ENCODE measurements around the gene S1PR2.
"Not testable (repeated sequence)": the region's sequence is repeated elsewhere in the genome, so short reads cannot be mapped to it uniquely, and the experiment has no call there.

Gene S1PR2

GRCh38 chr19:10227026-10227971, 3.8 kb downstream of the S1PR2 start:
- H3K4me3 ChIP-seq (ENCODE audit: low read length) = no peak overlapping the region
- DNase-seq (ENCODE audit: low read depth, low spot score) = no peak

DNA sequence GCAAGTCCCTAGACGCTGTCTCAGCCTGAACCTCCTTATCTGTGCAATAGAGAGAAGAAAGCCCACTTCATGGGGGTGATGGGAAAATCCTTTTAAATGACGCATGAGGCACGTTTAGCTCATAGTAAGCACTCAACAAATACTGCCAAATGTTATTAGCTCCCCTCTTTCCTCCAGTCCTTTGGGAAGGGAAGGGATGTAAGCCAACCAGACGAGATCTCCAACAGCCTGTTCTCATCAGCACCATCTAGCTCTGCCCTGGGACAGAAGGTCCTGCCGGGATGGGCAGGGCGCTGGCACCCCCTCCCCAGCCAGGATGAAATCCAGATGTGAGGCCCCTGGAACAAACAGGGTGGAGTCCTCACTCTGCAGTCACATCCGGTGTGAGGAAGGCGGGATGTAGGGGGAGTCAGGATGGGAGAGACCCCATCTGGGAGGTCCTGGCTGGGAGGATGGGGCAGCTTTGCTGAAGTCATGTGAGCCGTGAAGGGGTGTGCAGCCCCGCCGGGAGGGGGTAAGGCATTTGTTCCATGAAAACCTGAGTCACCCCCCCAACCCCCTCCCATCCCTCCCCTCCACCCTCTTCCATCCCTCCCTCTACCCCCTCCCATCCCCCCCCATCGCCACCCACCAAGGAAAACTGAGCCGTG, 4.6 kb downstream of the S1PR2 start:
- no peak for DNase-seq (ENCODE audit: low read depth, low spot score)
- H3K4me3 ChIP-seq (ENCODE audit: low read length) = no peak overlapping the region

- DNase-seq (ENCODE audit: low read depth, low spot score) = no peak
These were observed 5.1 kb downstream of the S1PR2 start for GRCh38 chr19:10226021-10226375.

GRCh38 chr19:10224337-10224736, 6.8 kb downstream of the S1PR2 start:
- DNase-seq (ENCODE audit: low read depth, low spot score) = no peak

More at GRCh38 chr19:10226021-10226375, 5.1 kb downstream of the S1PR2 start:
- no peak overlapping the region for H3K4me3 ChIP-seq (ENCODE audit: low read length)

GRCh38 chr19:10223488-10224213, 7.5 kb downstream of the S1PR2 start:
- DNase-seq (ENCODE audit: low read depth, low spot score) = no peak
- H3K4me3 ChIP-seq (ENCODE audit: low read length) = no peak overlapping the region

More at GRCh38 chr19:10224337-10224736, 6.8 kb downstream of the S1PR2 start:
- H3K4me3 ChIP-seq (ENCODE audit: low read length) = no peak overlapping the region

DNA sequence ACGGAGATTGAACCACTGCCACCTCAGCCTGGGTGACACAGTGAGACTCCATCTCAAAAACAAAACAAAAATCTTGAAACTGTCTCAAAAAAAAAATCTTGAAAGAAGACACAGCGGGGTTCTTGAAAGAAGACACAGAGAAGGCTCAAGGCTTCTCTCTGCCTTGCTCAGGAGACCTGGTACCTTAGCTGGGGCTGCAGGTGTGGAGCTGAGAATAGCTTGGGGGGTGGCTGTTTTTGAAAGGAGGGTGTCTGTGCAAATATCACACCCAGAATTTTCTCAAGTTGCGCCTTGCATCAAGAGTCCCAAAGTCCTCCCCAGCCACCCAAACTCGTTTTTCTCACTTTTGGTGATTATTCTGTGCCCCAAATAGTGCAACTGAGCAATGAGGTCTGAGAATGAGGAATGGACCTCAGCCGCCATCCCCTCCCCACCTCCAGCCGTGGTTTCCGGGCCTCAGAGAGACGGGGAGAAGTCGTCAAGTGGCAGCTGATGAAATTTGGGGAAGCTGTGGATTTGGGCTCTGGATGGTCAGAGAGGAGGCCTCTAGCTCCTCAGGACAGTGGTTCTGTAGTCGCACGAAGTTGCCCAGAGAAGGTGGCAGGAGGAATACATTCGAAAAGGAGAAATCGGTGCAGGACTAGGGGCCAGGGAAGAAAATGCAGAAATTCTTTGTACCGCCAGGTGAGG, 8.8 kb downstream of the S1PR2 start:
- H3K4me3 ChIP-seq (ENCODE audit: low read length) = no peak overlapping the region
- no peak for DNase-seq (ENCODE audit: low read depth, low spot score)

DNA sequence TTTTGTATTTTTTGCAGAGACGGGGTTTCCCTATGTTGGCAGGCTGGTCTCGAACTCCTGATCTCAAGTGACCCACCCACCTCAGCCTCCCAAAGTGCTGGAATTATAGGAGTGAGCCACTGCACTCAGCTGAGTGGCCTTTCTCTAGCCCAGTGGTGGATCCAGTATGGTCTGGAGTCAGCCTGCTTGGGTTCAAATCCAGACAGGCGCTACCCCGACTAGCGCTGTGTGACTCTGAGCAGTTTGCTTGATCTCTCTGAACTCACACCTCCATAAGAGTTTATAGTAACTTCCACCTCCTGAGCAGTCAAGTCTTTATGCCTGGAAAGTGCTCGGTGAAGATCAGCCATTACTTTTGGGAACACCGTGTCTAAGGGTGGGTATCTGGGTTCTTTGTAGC, 10.4 kb downstream of the S1PR2 start:
- DNase-seq (ENCODE audit: low read depth, low spot score) = no peak
- no peak overlapping the region for H3K4me3 ChIP-seq (ENCODE audit: low read length)

DNA sequence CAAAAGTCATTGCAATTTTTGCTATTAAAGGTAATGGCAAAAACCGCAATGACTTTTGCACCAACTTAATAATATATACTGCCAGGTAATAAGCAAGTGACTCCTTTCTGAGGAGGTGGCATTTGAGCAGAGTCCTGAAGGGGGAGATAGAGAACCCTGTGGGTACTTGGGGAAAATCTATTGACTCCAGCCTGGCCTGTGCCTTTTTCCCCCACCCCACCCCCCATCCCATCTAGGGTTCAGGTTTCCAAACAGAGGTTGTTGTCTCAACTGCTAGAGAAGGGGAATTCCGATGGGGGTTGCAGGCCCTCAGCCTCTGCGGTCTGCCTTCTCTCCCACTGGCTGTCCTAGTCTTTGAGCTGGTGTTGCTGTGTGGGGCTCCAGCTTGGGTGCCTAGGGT, 11.5 kb downstream of the S1PR2 start:
- no peak overlapping the region for H3K4me3 ChIP-seq (ENCODE audit: low read length)
- no peak for DNase-seq (ENCODE audit: low read depth, low spot score)

DNA sequence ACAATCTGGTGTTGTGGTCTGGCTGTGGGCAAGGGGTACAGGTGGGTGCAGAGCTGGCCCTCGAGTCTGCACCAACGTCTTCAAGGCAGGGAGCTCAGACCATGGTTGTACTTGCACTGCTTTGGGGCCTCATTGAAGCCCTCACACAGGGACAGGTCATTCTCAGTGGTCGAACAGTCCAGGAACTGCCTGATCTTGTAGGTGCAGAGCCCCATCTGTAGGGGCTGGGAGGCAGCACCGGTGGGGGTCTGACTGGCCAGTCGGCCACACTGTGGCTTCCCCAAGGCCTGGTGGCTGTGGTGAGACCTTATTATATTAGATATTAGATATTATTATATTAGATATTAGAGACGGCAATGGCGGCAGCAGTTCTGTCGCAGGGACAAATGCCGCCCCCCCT, 14.0 kb downstream of the S1PR2 start:
- H3K4me3 ChIP-seq (ENCODE audit: low read length) = no peak overlapping the region
- no peak for DNase-seq (ENCODE audit: low read depth, low spot score)

DNA sequence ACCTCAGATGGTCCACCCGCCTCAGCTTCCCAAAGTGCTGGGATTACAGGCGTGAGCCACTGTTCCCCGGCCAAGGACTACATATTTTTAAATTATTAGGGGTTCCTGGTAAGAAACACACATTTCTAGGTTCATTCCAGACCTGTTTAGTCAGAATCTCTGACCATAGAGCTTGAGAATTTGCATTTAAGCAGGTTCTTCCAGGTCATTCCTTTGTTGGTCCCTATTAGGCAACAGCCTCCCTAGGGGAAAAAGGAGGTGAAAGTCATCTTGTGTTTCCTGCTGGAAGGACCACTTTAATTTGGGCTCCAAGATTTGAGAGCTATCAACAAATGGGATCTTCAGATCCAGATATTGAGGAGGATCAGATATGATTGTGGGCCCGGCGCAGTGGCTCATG, 16.3 kb downstream of the S1PR2 start:
- H3K4me3 ChIP-seq (ENCODE audit: low read length) = no peak overlapping the region
- no peak for DNase-seq (ENCODE audit: low read depth, low spot score)

DNA sequence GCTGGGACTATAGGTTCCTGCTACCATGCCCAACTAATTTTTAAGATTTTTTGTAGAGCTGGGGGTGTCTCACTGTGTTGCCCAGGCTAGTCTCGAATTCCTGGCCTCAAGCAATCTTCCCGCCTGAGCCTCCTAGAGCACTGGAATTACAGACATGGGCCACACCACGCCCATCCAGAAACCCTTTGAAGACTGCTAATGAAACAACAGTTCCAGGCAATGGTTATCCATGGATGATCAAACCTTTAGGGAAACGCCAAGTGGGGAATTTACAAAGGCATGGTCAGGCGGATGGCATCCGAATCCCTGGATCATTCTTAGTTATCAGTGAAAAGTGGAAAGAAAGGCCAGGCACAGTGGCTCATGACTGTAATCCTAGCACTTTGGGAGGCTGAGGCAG, 19.4 kb downstream of the S1PR2 start:
- no peak for DNase-seq (ENCODE audit: low read depth, low spot score)

DNA sequence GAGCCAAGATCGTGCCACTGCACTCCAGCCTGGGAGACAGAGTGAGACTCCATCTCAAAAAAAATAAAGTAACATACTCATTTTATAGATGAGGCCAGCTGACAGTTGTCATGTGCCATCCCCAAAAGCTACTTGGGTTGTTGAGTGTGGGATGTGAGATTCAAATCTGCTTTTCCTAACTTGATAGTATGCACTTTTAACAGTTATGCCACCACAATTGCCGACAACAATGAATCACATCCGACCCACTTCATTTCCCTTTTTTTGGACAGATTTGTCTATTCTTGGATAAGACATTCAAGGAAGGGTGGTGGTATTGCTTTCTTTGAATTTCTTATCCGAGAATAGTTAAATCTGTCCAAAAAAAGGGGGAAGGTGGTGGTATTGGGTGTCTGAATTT, 20.1 kb downstream of the S1PR2 start:
- DNase-seq (ENCODE audit: low read depth, low spot score) = no peak
- H3K4me3 ChIP-seq (ENCODE audit: low read length) = no peak overlapping the region

More for the DNA sequence above, 19.4 kb downstream of the S1PR2 start:
- H3K4me3 ChIP-seq (ENCODE audit: low read length) = no peak overlapping the region

- DNase-seq (ENCODE audit: low read depth, low spot score) = no peak
- H3K4me3 ChIP-seq (ENCODE audit: low read length) = no peak overlapping the region
These were observed 21.8 kb downstream of the S1PR2 start for GRCh38 chr19:10209315-10209714.

- no peak for DNase-seq (ENCODE audit: low read depth, low spot score)
- H3K4me3 ChIP-seq (ENCODE audit: low read length) = no peak overlapping the region
These were observed 24.1 kb downstream of the S1PR2 start for GRCh38 chr19:10207026-10207425.

DNA sequence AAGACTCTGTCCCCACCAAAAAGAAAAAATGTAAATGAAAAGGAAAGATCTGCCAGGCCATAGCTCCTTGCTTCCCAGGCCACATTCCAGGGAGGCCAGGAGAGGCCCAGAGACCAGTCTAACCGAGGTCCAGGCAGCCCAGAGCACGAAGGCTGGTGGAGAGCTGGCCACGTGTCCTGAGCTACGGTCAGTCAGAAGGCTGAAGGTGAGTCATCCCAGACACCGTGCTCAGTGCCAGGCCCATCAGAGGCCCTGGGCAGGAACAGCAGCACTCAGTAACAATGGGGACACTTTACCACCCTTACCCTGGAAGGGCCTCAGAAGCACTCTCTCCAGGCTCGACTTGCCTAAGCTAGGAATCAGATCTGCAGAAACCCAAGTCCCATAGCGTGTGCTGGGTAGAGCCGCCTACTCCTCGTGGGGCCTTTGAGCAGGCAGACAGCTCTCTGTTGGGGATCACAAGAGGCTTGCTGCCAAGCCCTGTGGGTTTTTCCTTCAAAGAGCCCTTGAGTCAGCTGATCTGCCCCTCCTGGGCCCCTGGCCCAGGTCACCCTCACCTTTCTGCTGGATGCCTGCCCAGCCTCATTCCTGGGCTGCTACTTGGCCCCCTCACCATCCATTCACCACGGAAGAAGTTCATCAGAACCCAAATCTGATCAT, 24.8 kb downstream of the S1PR2 start:
- H3K4me3 ChIP-seq (ENCODE audit: low read length) = no peak overlapping the region
- no peak for DNase-seq (ENCODE audit: low read depth, low spot score)

DNA sequence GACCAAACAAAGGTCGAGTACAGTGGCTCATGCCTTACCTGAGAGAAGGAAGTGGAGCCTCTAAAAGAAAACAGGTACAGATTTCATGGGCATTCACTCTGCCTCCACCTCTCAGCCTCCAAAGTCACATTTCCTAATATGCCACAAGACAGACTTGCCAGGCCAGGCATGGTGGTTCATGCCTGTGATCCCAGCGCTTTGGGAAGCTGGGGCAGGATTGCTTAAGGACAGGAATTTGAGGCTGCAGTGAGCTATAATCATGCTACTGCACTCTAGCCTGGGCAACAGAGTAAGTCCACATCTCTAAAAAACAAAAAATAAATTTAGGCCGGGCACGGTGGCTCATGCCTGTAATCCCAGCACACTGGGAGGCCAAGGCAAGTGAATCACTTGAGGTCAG, 25.5 kb downstream of the S1PR2 start:
- no peak for DNase-seq (ENCODE audit: low read depth, low spot score)

DNA sequence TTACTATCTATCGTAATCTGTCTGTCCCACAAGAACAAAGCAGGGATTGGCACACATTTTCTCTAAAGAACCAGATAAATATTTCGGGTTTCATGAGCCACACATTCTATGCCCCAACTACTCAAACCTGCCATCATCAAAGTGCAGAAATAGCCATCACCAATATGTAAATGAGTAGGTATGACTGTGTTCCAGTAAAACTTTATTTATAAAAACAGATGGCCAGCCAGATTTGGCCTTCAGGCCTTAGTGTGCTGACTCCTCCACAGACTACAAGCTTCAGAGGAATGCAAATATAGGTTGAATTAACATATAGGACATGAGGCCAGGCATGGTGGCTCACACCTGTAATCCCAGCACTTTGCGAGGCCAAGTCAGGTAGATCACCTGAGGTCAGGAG, 27.4 kb downstream of the S1PR2 start:
- no peak overlapping the region for H3K4me3 ChIP-seq (ENCODE audit: low read length)
- DNase-seq (ENCODE audit: low read depth, low spot score) = no peak

More for the DNA sequence above, 25.5 kb downstream of the S1PR2 start:
- H3K4me3 ChIP-seq (ENCODE audit: low read length) = no peak overlapping the region

- DNase-seq (ENCODE audit: low read depth, low spot score) = no peak
- no peak overlapping the region for H3K4me3 ChIP-seq (ENCODE audit: low read length)
These were observed 30.0 kb downstream of the S1PR2 start for GRCh38 chr19:10201176-10201575.

GRCh38 chr19:10200101-10200500, 31.0 kb downstream of the S1PR2 start:
- H3K4me3 ChIP-seq (ENCODE audit: low read length); DNase-seq (ENCODE audit: low read depth, low spot score): not testable (repeated sequence)
